GM19463 (cell line): Measurements from ENCODE around the gene FMN2.
"Not testable (repeated sequence)": the region's sequence is repeated elsewhere in the genome, so short reads cannot be mapped to it uniquely, and the experiment has no call there.

ENCODE experiments used
- ATAC-seq: cut with Tn5 transposase; IDR thresholded peaks from one replicate; pipeline ENCODE4 v1.9.1; 2021; ENCODE audit warnings: mild to moderate bottlenecking, moderate library complexity; ENCODE audit not compliant: unreplicated experiment

The FMN2 gene

GRCh38 chr1:240409615-240410014, 317.9 kb downstream of the FMN2 start:
- no peak for ATAC-seq

- no peak for ATAC-seq
Measured at GRCh38 chr1:240413732-240414131, 322.0 kb downstream of the FMN2 start.

- no peak for ATAC-seq
Measured at GRCh38 chr1:240414237-240414636, 322.6 kb downstream of the FMN2 start.

- not testable (repeated sequence) for ATAC-seq
Measured at GRCh38 chr1:240415011-240415410, 323.3 kb downstream of the FMN2 start.

GRCh38 chr1:240415532-240415931, 323.8 kb downstream of the FMN2 start:
- no peak for ATAC-seq

GRCh38 chr1:240417317-240417716, 325.6 kb downstream of the FMN2 start:
- ATAC-seq, result no peak

- ATAC-seq, result no peak
Measured at GRCh38 chr1:240420766-240421165, 329.1 kb downstream of the FMN2 start.

- no peak for ATAC-seq
Measured at GRCh38 chr1:240423246-240423924, 331.7 kb downstream of the FMN2 start.

- no peak for ATAC-seq
Measured at GRCh38 chr1:240424740-240425464, 333.2 kb downstream of the FMN2 start.

- ATAC-seq, result no peak
Measured at GRCh38 chr1:240426051-240426450, 334.4 kb downstream of the FMN2 start.

- no peak for ATAC-seq
Measured at GRCh38 chr1:240435996-240436566, 344.4 kb downstream of the FMN2 start.

GRCh38 chr1:240441669-240442068, 350.0 kb downstream of the FMN2 start:
- no peak for ATAC-seq

- ATAC-seq, result no peak
Measured at GRCh38 chr1:240445369-240445768, 353.7 kb downstream of the FMN2 start.

- no peak for ATAC-seq
Measured at GRCh38 chr1:240455228-240455821, 363.6 kb downstream of the FMN2 start.

- ATAC-seq, result no peak
Measured at GRCh38 chr1:240457203-240457602, 365.5 kb downstream of the FMN2 start.

GRCh38 chr1:240462277-240462676, 370.6 kb downstream of the FMN2 start:
- no peak for ATAC-seq

- ATAC-seq, result no peak
Measured at GRCh38 chr1:240462766-240463395, 371.2 kb downstream of the FMN2 start.

- no peak for ATAC-seq
Measured at GRCh38 chr1:240464099-240464498, 372.4 kb downstream of the FMN2 start.

GRCh38 chr1:240465531-240465940, 373.9 kb downstream of the FMN2 start:
- ATAC-seq, result no peak

- no peak for ATAC-seq
Measured at GRCh38 chr1:240466509-240466908, 374.8 kb downstream of the FMN2 start.

- no peak for ATAC-seq
Measured at GRCh38 chr1:240467895-240468294, 376.2 kb downstream of the FMN2 start.
